PC-9 (cell line): ENCODE measurements around the gene DEFB132. TPM values are rescaled to one million over a fixed set of nuclear protein-coding genes. Genes with fewer than 3 reads are reported as not detected.

Experiments
- BruUV-seq: library from RNA; stranded (reverse); fragments of 400-500 nt; replicated peaks from 2 replicates; lab custom pipeline; 2021; lab: Mats Ljungman, UMichigan
- CTCF ChIA-PET: fragments of 300-600 bp; sonication (Branson Sonifier 250); formaldehyde crosslinking; loops from one replicate; lab custom pipeline; 2022; ENCODE audit warnings: antibody characterized with exemption; lab: Charles Lee
- POLR2A ChIA-PET: fragments of 300-600 bp; sonication (Branson Sonifier 250); formaldehyde crosslinking; loops from one replicate; lab custom pipeline; 2022; ENCODE audit warnings: antibody characterized with exemption; ENCODE audit not compliant: unreplicated experiment; lab: Charles Lee
- DNase-seq, 2 experiments: peaks; one replicate each; pipeline versions ENCODE4 v3.0.0 to v3.0.0-alpha.2; 2015 to 2022; ENCODE audit warnings: mixed read lengths in 1 of 2
- H2AFZ ChIP-seq: fragments of 200-600 bp; sonication (generic); 2 replicates; pipeline ENCODE4 v1.8.1; 2017; ENCODE audit warnings: antibody characterized with exemption
- H3F3A ChIP-seq: fragments of 200-600 bp; sonication (generic); 2 replicates; pipeline ENCODE4 v1.8.1; 2017; ENCODE audit warnings: antibody characterized with exemption, mild to moderate bottlenecking, low read depth; ENCODE audit not compliant: insufficient read depth
- H3K27ac ChIP-seq: fragments of 200-600 bp; sonication (generic); 2 replicates; pipeline ENCODE4 v1.6.1; 2016; ENCODE audit warnings: mixed run types
- H3K27me3 ChIP-seq: fragments of 200-600 bp; sonication (generic); 2 replicates; pipeline ENCODE4 v1.6.1; 2016; ENCODE audit warnings: low read depth, mixed run types; ENCODE audit not compliant: insufficient read depth
- H3K36me3 ChIP-seq: fragments of 200-600 bp; sonication (generic); 2 replicates; pipeline ENCODE4 v1.6.1; 2016; ENCODE audit warnings: low read depth, mixed run types
- H3K4me1 ChIP-seq: fragments of 200-600 bp; sonication (generic); replicated peaks from 2 replicates; pipeline ENCODE4 v1.6.1; 2016; ENCODE audit warnings: mixed run types; ENCODE audit not compliant: insufficient read depth
- H3K4me2 ChIP-seq: fragments of 200-600 bp; sonication (generic); 2 replicates; pipeline ENCODE4 v1.6.1; 2017; ENCODE audit warnings: mixed run types
- H3K4me3 ChIP-seq: fragments of 200-600 bp; sonication (generic); 2 replicates; pipeline ENCODE4 v1.6.1; 2016; ENCODE audit warnings: mixed run types
- H3K79me2 ChIP-seq: fragments of 200-600 bp; sonication (generic); 2 replicates; pipeline ENCODE4 v1.6.1; 2017; ENCODE audit warnings: low read depth, mixed run types
- H3K9me2 ChIP-seq: fragments of 200-600 bp; sonication (generic); 2 replicates; pipeline ENCODE4 v1.8.1; 2017; ENCODE audit warnings: mild to moderate bottlenecking; ENCODE audit not compliant: insufficient read depth
- H3K9me3 ChIP-seq: fragments of 200-600 bp; sonication (generic); 2 replicates; pipeline ENCODE4 v1.8.1; 2016; ENCODE audit warnings: low read depth; ENCODE audit not compliant: insufficient read depth
- H4K20me1 ChIP-seq: fragments of 200-600 bp; sonication (generic); 2 replicates; pipeline ENCODE4 v1.8.1; 2017; ENCODE audit not compliant: insufficient read depth
- EZH2 ChIP-seq: fragments of 200-600 bp; sonication (generic); IDR thresholded peaks from 2 replicates; pipeline ENCODE4 v1.8.0; 2017; ENCODE audit warnings: antibody characterized with exemption, low read depth
- intact Hi-C: fragments of 100-400 bp; cut with micrococcal nuclease; formaldehyde crosslinking; loops from one replicate; pipeline ENCODE4 v1.10.0; 2022; ENCODE audit not compliant: unreplicated experiment
- total RNA-seq: library from RNA; stranded (reverse); gene quantifications from 2 replicates; pipeline ENCODE4 v1.2.3, GENCODE V29; 2021
- TF ChIP-seq, protein P1 (sequence below): fragments of 200-600 bp; sonication (generic); conservative IDR thresholded peaks from 2 replicates; pipeline ENCODE4 v1.6.1; 2017; ENCODE audit warnings: mixed run types, antibody characterized with exemption, mild to moderate bottlenecking, moderate library complexity

The DEFB132 gene
- total RNA-seq, 1 experiment from 2014 or later, result not detected

GRCh38 chr20:290084-290831 lies 32.7 kb downstream of the DEFB132 start, which contains the start of gene C20orf96:
Gene C20orf96 (minus strand): TSS chr20:290750. CDS start chr20:290610, 140 bp downstream.
- peak within 1 kb of the TSS; percentile 53 for H3K27ac ChIP-seq
- no peaks in the 10 kb centered on the region for H3K27me3 ChIP-seq
- H3K9me3 ChIP-seq, result no peaks in the 10 kb centered on the region
- TF ChIP-seq, protein P1, sequence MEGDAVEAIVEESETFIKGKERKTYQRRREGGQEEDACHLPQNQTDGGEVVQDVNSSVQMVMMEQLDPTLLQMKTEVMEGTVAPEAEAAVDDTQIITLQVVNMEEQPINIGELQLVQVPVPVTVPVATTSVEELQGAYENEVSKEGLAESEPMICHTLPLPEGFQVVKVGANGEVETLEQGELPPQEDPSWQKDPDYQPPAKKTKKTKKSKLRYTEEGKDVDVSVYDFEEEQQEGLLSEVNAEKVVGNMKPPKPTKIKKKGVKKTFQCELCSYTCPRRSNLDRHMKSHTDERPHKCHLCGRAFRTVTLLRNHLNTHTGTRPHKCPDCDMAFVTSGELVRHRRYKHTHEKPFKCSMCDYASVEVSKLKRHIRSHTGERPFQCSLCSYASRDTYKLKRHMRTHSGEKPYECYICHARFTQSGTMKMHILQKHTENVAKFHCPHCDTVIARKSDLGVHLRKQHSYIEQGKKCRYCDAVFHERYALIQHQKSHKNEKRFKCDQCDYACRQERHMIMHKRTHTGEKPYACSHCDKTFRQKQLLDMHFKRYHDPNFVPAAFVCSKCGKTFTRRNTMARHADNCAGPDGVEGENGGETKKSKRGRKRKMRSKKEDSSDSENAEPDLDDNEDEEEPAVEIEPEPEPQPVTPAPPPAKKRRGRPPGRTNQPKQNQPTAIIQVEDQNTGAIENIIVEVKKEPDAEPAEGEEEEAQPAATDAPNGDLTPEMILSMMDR, result peak; percentile 58; the same call in 1 of the 2 replicates
- TF ChIP-seq EZH2, result no peak
- no peaks in the 10 kb centered on the region for H3K79me2 ChIP-seq
- H4K20me1 ChIP-seq, result no peaks in the 10 kb centered on the region
- POLR2A ChIA-PET, result no interaction called here
- peaks cover 2% of the 10 kb centered on the region; the same call in 1 of the 2 replicates for H3F3A ChIP-seq
- intact Hi-C loops, result loop anchor here (1.0 kb wide), 2 partner anchors 8 to 34 kb away; no protein-coding TSS in a partner anchor
- H3K4me1 ChIP-seq, result peaks cover 7% of the 10 kb centered on the region
- H3K9me2 ChIP-seq, result no peaks in the 10 kb centered on the region
- H3K4me2 ChIP-seq, result peak within 1 kb of the TSS; percentile 91
- BruUV-seq, result TSS peak; percentile 57
- peak; percentile 90 to 93 for DNase-seq
- H3K36me3 ChIP-seq, result no peaks in the 10 kb centered on the region
- H2AFZ ChIP-seq, result peak within 1 kb of the TSS; percentile 98
- CTCF ChIA-PET, result no interaction called here
- peak within 1 kb of the TSS; percentile 96 for H3K4me3 ChIP-seq

DNA sequence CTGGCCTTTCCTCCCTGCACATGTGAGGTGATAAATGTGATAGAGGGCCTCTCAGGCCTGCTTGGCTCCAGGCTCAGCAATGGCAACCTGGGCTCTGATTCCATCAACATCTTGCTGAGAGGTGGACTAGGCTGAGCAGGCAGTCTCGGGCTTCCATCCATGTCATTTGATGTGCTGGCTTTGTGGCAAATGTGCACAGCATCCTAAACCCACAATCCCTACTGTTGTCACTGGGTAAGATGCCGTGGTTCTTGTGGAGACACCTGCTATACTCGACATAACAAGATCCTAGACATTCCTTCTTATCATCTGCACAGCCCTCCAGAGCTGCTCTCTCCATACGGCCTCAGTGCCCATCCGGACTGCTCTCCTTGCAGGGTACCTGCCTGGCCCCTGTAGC lies 37.1 kb downstream of the DEFB132 start:
- BruUV-seq, result no TSS peak
- CTCF ChIA-PET, result no interaction called here

DNA sequence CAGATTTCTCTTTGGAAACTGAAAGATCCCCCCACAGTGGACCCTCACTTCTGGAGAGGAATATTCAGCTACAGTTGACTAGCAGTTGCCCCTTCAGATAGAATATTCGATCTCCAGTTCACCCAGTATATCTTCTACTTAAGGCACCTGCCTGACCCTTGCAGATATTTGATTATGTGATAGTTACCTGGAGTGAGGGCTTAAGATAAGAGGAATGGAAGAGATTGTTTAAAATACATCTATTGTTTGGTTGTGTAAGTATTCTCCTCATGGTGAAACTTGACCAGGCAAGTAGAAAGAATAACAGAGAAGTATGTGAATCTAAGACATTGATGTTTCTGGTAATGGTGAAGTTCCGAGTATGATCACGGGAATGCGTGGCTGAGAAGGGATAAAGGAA lies 38.3 kb downstream of the DEFB132 start:
- no TSS peak for BruUV-seq
- POLR2A ChIA-PET, result no interaction called here
- Histone ChIP-seq H3K27ac (no peak overlapping the region), H4K20me1 (peaks cover 19% of the 10 kb centered on the region), H3K4me3 (no peak overlapping the region), H3K4me2 (no peak overlapping the region), H3K9me2 (no peaks in the 10 kb centered on the region), H3K9me3 (no peaks in the 10 kb centered on the region), H3K79me2 (peaks cover 34% of the 10 kb centered on the region), H3K27me3 (no peaks in the 10 kb centered on the region), H3K36me3 (peaks cover 6% of the 10 kb centered on the region; the same call in 1 of the 2 replicates), H2AFZ (no peak overlapping the region), H3K4me1 (peaks cover 33% of the 10 kb centered on the region), H3F3A (peaks cover 30% of the 10 kb centered on the region)
- intact Hi-C loops, result no loop called here
- DNase-seq, result no peak
- CTCF ChIA-PET, result no interaction called here
- no peak for TF ChIP-seq EZH2
- TF ChIP-seq, protein P1, result no peak

More for the DNA sequence above, 37.1 kb downstream of the DEFB132 start:
- POLR2A ChIA-PET, result no interaction called here
- Histone ChIP-seq H3K4me1 (peaks cover 24% of the 10 kb centered on the region), H3K9me3 (no peaks in the 10 kb centered on the region), H2AFZ (no peak overlapping the region), H3K4me2 (no peak overlapping the region), H4K20me1 (peaks cover 7% of the 10 kb centered on the region), H3K27ac (no peak overlapping the region), H3K27me3 (no peaks in the 10 kb centered on the region), H3K4me3 (no peak overlapping the region), H3K79me2 (peaks cover 22% of the 10 kb centered on the region), H3K9me2 (no peaks in the 10 kb centered on the region), H3K36me3 (no peaks in the 10 kb centered on the region), H3F3A (peaks cover 25% of the 10 kb centered on the region)
- TF ChIP-seq EZH2, result no peak
- TF ChIP-seq, protein P1, result no peak
- DNase-seq, result no peak
- intact Hi-C loops, result no loop called here
